HG02970 (cell line): Measurements from ENCODE around the gene PARPBP.
"Not testable (repeated sequence)": the region's sequence is repeated elsewhere in the genome, so short reads cannot be mapped to it uniquely, and the experiment has no call there.

Experiments used
- ATAC-seq: cut with Tn5 transposase; IDR thresholded peaks from one replicate; pipeline ENCODE4 v1.9.1; 2021; ENCODE audit warnings: mild to moderate bottlenecking, moderate library complexity, moderate number of reproducible peaks; ENCODE audit not compliant: unreplicated experiment, low FRiP score

PARPBP gene

GRCh38 chr12:102147062-102147587, 27.1 kb downstream of the PARPBP start:
- ATAC-seq: not testable (repeated sequence)

GRCh38 chr12:102155206-102155605, 35.2 kb downstream of the PARPBP start:
- not testable (repeated sequence) for ATAC-seq

GRCh38 chr12:102163383-102163782, 43.4 kb downstream of the PARPBP start:
- no peak for ATAC-seq

GRCh38 chr12:102167821-102168604, 48.0 kb downstream of the PARPBP start:
- no peak for ATAC-seq

- no peak for ATAC-seq
These were observed 50.1 kb downstream of the PARPBP start for GRCh38 chr12:102169922-102170621.

- ATAC-seq: no peak
These were observed 52.0 kb downstream of the PARPBP start for GRCh38 chr12:102171951-102172350.

GRCh38 chr12:102172436-102172835, 52.5 kb downstream of the PARPBP start:
- ATAC-seq: no peak

GRCh38 chr12:102174117-102174516, 54.1 kb downstream of the PARPBP start:
- no peak for ATAC-seq

- no peak for ATAC-seq
These were observed 54.8 kb downstream of the PARPBP start for GRCh38 chr12:102174761-102175160.

GRCh38 chr12:102182635-102183034, 62.7 kb downstream of the PARPBP start:
- ATAC-seq: no peak

GRCh38 chr12:102195826-102196225, 75.8 kb downstream of the PARPBP start:
- no peak for ATAC-seq

GRCh38 chr12:102197789-102198188, 77.8 kb downstream of the PARPBP start, which contains the start of gene PMCH:
TSS of gene PMCH (minus strand) at chr12:102197833. CDS start at chr12:102197770, 63 bp downstream.
- ATAC-seq: no peak

- no peak for ATAC-seq
These were observed 81.6 kb downstream of the PARPBP start for GRCh38 chr12:102201436-102202061.

- ATAC-seq: no peak
These were observed 82.6 kb downstream of the PARPBP start for GRCh38 chr12:102202556-102202955.

GRCh38 chr12:102204025-102204424, 84.0 kb downstream of the PARPBP start:
- no peak for ATAC-seq

GRCh38 chr12:102215992-102216691, 96.2 kb downstream of the PARPBP start:
- ATAC-seq: no peak

- ATAC-seq: no peak
These were observed 100.8 kb downstream of the PARPBP start for GRCh38 chr12:102220736-102221135.

GRCh38 chr12:102227954-102228353, 108.0 kb downstream of the PARPBP start:
- ATAC-seq: no peak

- ATAC-seq: no peak
These were observed 112.1 kb downstream of the PARPBP start for GRCh38 chr12:102232036-102232435.

- no peak for ATAC-seq
These were observed 112.5 kb downstream of the PARPBP start for GRCh38 chr12:102232446-102232845.
